C4-2B (cell line): Measurements from ENCODE around the gene PDS5A.
"Not testable (repeated sequence)": the region's sequence is repeated elsewhere in the genome, so short reads cannot be mapped to it uniquely, and the experiment has no call there.

Experiments used
- H3K27ac ChIP-seq: fragments of 450-650 bp; 2 replicates; pipeline ENCODE4 v1.5.1; 2017
- ZFX ChIP-seq: fragments of 450-650 bp; IDR thresholded peaks from 2 replicates; pipeline ENCODE4 v1.6.1; 2017
- TF ChIP-seq, protein P1 (sequence below): fragments of 450-650 bp; conservative IDR thresholded peaks from 2 replicates; pipeline ENCODE4 v1.5.1; 2017; ENCODE audit warnings: mild to moderate bottlenecking

The PDS5A gene

DNA sequence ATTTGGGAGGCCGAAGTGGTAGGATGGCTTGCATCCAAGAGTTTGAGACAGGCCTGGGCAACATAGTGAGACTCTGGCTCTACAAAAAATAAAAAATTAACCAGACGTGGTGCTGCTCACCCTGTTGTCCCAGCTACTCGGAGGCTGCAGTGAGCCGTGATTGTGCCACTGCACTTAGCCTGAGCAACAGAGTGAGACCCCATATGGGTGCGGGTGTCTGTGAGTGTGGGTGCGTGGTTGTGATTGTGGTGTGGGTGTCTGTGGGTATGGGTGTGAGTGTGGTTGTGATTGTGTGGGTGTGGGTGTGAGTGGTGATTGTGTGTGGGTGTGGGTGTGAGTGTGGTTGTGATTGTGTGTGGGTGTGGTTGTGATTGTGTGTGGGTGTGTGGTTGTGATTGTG lies 165.2 kb downstream of the PDS5A start:
- H3K27ac ChIP-seq, result no peak overlapping the region
- TF ChIP-seq ZFX, result no peak
- TF ChIP-seq, protein P1, sequence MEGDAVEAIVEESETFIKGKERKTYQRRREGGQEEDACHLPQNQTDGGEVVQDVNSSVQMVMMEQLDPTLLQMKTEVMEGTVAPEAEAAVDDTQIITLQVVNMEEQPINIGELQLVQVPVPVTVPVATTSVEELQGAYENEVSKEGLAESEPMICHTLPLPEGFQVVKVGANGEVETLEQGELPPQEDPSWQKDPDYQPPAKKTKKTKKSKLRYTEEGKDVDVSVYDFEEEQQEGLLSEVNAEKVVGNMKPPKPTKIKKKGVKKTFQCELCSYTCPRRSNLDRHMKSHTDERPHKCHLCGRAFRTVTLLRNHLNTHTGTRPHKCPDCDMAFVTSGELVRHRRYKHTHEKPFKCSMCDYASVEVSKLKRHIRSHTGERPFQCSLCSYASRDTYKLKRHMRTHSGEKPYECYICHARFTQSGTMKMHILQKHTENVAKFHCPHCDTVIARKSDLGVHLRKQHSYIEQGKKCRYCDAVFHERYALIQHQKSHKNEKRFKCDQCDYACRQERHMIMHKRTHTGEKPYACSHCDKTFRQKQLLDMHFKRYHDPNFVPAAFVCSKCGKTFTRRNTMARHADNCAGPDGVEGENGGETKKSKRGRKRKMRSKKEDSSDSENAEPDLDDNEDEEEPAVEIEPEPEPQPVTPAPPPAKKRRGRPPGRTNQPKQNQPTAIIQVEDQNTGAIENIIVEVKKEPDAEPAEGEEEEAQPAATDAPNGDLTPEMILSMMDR, result no peak

DNA sequence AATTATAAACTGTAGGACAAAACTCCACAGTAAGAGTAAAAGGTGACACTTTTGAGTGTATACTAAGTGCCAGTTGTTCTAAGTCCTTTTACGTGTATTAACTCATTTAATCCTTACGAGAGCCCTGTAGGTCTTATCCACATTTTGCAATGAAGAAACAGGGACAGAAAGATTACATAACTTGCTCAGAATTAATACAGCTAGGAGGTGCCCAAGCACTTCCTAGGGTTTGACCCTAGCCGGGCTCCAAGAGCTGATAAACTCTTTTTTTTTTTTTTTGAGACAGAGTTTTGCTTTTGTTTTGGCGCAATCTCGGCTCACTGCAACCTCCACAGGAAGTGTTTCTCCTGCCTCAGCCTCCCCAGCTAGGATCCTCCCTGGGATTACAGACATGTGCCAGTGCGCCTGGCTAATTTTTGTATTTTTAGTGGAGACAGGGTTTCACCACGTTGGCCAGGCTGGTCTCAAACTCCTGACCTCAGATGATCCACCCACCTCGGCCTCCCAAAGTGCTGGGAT lies 169.4 kb downstream of the PDS5A start:
- no peak overlapping the region for H3K27ac ChIP-seq
- TF ChIP-seq ZFX, result no peak
- TF ChIP-seq, protein P1, result no peak

DNA sequence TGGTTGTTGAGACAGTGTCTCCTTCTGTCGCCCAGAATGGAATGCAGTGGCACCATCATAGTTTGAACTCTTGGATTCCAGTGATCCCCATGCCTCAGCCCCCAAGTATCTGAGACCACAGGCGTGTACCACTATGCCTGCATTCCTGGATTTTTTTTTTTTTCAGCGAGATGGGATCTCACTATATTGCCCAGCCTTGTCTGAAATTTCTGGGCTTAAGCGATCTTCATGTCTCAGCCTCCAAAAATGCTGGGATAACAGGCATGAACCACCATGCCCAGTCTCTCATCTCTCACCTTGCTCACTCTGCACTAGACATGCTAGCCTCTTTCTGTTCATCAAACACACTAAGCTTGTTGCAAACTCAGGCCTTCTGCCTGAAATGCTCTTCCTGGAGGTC lies 175.7 kb downstream of the PDS5A start:
- H3K27ac ChIP-seq, result no peak overlapping the region
- TF ChIP-seq ZFX, result no peak
- TF ChIP-seq, protein P1, result no peak

DNA sequence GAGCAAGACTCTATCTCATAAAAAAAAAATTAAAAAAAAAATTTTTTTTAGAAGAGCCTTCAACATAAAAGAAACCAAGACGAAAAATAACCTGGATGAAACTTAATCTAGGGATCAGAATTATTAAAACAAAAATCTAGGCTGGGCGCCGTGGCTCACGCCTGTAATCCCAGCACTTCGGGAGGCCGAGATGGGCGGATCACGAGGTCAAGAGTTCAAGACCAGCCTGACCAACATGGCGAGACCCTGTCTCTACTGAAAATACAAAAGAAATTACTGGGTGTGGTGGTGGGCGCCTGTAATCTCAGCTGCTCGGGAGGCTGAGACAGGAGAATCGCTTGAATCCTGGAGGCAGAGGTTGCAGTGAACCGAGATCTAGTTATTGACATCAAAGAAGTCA lies 184.7 kb downstream of the PDS5A start:
- not testable (repeated sequence) for H3K27ac ChIP-seq

DNA sequence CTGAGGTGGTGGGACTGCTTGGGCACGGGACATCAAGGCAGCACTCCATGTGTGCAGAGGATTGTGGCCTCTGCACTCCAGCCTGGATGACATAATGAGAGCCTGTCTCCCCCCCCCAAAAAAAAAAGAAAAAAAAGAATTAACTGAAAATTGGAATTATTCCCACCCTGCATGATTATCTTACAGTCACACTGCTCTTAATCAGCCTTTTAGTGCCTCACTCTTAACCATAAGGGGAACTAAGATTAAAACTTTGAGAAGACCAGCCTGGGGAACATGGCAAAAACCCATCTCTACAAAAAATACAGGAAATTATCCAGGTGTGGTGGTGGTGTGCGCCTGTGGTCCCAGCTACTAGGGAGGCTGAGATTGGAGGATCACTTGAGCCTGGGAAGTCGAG lies 185.2 kb downstream of the PDS5A start:
- TF ChIP-seq ZFX, result no peak
- TF ChIP-seq, protein P1, result no peak
- H3K27ac ChIP-seq, result no peak overlapping the region

DNA sequence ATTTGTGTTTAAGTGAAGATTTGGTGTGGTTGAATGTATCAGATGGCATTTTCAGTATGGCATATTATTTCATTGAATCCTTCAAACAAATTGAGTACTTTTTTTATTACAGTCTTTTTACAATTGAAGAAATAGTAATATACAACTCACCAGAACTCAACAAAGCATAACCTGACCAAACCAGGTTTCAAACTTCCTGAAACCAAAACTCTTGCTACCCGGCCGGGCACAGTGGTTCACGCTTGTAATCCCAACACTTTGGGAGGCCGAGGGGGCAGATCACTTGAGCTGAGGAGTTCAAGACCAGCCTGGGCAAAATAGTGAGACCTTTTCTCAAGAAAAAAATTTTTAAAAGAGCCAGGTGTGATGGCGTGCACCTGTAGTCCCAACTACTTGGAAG lies 185.6 kb downstream of the PDS5A start:
- no peak overlapping the region for H3K27ac ChIP-seq
- TF ChIP-seq, protein P1, result no peak
- TF ChIP-seq ZFX, result no peak

DNA sequence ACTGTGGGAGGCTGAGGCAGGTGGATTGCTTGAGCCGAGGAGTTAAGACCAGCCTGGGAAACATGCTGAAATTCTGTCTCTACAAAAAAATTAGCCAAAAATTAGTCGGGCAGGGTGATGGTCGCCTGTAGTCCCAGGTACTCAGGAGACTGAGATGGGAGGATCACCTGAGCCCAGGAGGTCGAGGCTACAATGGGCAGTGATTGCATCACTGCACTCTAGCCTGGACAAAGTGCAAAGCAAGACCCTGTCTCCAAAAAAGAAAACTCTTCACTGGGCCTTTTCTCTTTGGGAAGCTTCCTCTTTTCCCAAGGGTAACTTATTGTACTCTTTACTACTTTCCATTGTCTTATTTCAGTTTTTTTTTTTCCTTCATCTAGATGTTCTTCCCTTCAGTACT lies 190.9 kb downstream of the PDS5A start:
- no peak overlapping the region for H3K27ac ChIP-seq
- TF ChIP-seq, protein P1, result no peak
- no peak for TF ChIP-seq ZFX

DNA sequence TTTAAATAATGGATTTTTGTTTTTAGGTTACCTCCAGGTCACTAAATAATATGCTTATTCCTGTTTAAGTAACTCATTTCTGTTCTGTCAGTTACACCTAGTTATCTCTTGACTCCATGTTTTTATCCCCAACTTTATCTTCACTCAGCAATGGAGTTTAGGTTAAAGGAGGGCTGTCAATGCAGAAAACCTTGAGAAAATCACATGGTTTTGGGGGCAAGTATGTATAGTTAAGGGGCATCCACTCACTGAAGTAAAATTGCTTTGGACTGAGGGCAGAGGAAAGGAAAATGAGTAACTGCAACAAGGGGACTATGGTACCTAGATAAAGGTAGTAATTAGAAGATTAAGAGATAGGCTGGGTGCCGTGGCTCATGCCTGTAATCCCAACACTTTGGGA lies 192.6 kb downstream of the PDS5A start:
- TF ChIP-seq, protein P1, result no peak
- no peak for TF ChIP-seq ZFX
- H3K27ac ChIP-seq, result no peak overlapping the region

DNA sequence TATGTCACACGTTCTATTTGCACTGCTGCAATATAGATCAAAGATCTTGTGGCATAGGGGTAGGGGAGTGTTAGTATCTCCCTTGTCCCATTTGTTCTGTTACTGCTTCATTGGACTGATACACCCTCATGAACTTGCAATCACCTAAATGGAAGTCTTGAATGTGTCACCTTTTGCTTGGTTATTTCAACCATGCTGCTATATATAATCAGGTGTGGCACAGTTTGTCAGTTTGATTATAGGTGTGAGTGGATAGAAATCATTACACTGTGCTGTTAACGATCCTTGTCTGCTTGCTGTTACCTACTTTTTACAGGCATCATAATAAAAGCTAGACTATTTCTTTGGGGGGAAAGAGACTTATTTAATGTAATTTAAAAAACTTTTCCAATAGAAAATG lies 195.7 kb downstream of the PDS5A start:
- not testable (repeated sequence) for H3K27ac ChIP-seq
